Tibial artery (tissue), 4 donors: ENCODE measurements around the gene PLG.
"Not testable (repeated sequence)": the region's sequence is repeated elsewhere in the genome, so short reads cannot be mapped to it uniquely, and the experiment has no call there.

Source experiments
- DNase-seq, 2 donors: peaks; one replicate each; pipeline ENCODE4 v3.0.0-alpha.2; 2019
- H3K27ac ChIP-seq, 2 donors: fragments of 200-600 bp; sonication (generic) in 1 of 2; 1 replicate in 1 of 2; 2 replicates in 1 of 2; pipeline ENCODE4 v1.5.1; 2018 to 2019; ENCODE audit warnings: mild to moderate bottlenecking in 1 of 2
- H3K27me3 ChIP-seq, 2 donors: fragments of 200-600 bp; sonication (generic) in 1 of 2; one replicate each; pipeline versions ENCODE4 v1.5.1 to v1.6.0; 2016 to 2019
- H3K36me3 ChIP-seq, 3 donors: fragments of 200-600 bp; sonication (generic) in 2 of 3; one replicate each; pipeline ENCODE4 v1.5.1; 2016 to 2019; ENCODE audit warnings: mild to moderate bottlenecking in 2 of 3
- H3K4me1 ChIP-seq, 4 donors: fragments of 200-600 bp; sonication (generic) in 2 of 4; 1 replicate in 3 of 4; 2 replicates in 1 of 4; pipeline ENCODE4 v1.5.1; 2016 to 2019
- H3K4me3 ChIP-seq, 2 donors: fragments of 200-600 bp; sonication (generic) in 1 of 2; 1 replicate in 1 of 2; 2 replicates in 1 of 2; pipeline ENCODE4 v1.5.1; 2018 to 2019; ENCODE audit warnings: mild to moderate bottlenecking in 2 of 2
- H3K9me3 ChIP-seq, 3 donors: fragments of 200-600 bp; sonication (generic) in 1 of 3; one replicate each; pipeline ENCODE4 v1.5.1; 2016 to 2019
- CTCF ChIP-seq, 2 experiments: fragments of 200-600 bp in 1 of 2; fragments of 450-650 bp in 1 of 2; IDR thresholded peaks; one replicate each; pipeline ENCODE4 v1.5.1; 2017 to 2019; ENCODE audit warnings: antibody characterized with exemption in 2 of 2, mild to moderate bottlenecking in 1 of 2, moderate library complexity in 1 of 2
- intact Hi-C: fragments of 100-400 bp; cut with DNase I; formaldehyde crosslinking; loops from one replicate; pipeline ENCODE4 v1.15.0; 2023; ENCODE audit warnings: low total_unique reads

PLG gene

GRCh38 chr6:160667639-160668481, 34.2 kb upstream of the PLG start:
- H3K9me3 ChIP-seq: peaks cover 0 to 5% (median 0%) of the 10 kb centered on the region in 3 donors
- H3K27me3 ChIP-seq: no peaks in the 10 kb centered on the region
- H3K36me3 ChIP-seq: no peaks in the 10 kb centered on the region
- no peak overlapping the region for H3K4me3 ChIP-seq
- no peak overlapping the region for H3K27ac ChIP-seq
- H3K4me1 ChIP-seq: no peaks in the 10 kb centered on the region
- intact Hi-C loops: no loop called here
- no peak for TF ChIP-seq CTCF (IDR thresholded peaks at IDR 0.05)
- DNase-seq: no peak

- no peaks in the 10 kb centered on the region for H3K27me3 ChIP-seq
- H3K36me3 ChIP-seq: no peaks in the 10 kb centered on the region
- no peaks in the 10 kb centered on the region for H3K4me1 ChIP-seq
- H3K4me3 ChIP-seq: no peak overlapping the region
- intact Hi-C loops: no loop called here
- TF ChIP-seq CTCF (IDR thresholded peaks at IDR 0.05): no peak
- DNase-seq: no peak
- H3K9me3 ChIP-seq: peaks cover 0 to 8% (median 0%) of the 10 kb centered on the region in 3 donors
- no peak overlapping the region for H3K27ac ChIP-seq
Observed at GRCh38 chr6:160668589-160668988, 33.5 kb upstream of the PLG start.

GRCh38 chr6:160676418-160676817, 25.6 kb upstream of the PLG start:
- H3K27me3 ChIP-seq, intact Hi-C loops, DNase-seq: not testable (repeated sequence)

GRCh38 chr6:160678230-160678629, 23.8 kb upstream of the PLG start:
- peaks cover 0 to 4% of the 10 kb centered on the region in 2 donors for H3K27me3 ChIP-seq
- intact Hi-C loops: no loop called here
- no peaks in the 10 kb centered on the region for H3K36me3 ChIP-seq
- peaks cover 0 to under 1% (median 0%) of the 10 kb centered on the region in 3 donors for H3K9me3 ChIP-seq
- no peak for DNase-seq
- H3K4me3 ChIP-seq: no peak overlapping the region
- no peak for TF ChIP-seq CTCF (IDR thresholded peaks at IDR 0.05)
- no peak overlapping the region for H3K27ac ChIP-seq
- H3K4me1 ChIP-seq: peaks cover 0 to 5% (median 0%) of the 10 kb centered on the region in 4 donors

More at GRCh38 chr6:160676418-160676817, 25.6 kb upstream of the PLG start:
- H3K9me3 ChIP-seq, H3K4me1 ChIP-seq, H3K36me3 ChIP-seq, H3K4me3 ChIP-seq, H3K27ac ChIP-seq: not testable (repeated sequence)

GRCh38 chr6:160678744-160679401, 23.2 kb upstream of the PLG start:
- Histone ChIP-seq H3K4me1 (peaks cover 0 to 5% (median 0%) of the 10 kb centered on the region in 4 donors), H3K27me3 (peaks cover 0 to 4% of the 10 kb centered on the region in 2 donors), H3K36me3 (no peaks in the 10 kb centered on the region), H3K9me3 (no peaks in the 10 kb centered on the region), H3K4me3 (no peak overlapping the region), H3K27ac (no peak overlapping the region)
- TF ChIP-seq CTCF (IDR thresholded peaks at IDR 0.05): no peak
- DNase-seq: no peak
- intact Hi-C loops: no loop called here

- no peak for TF ChIP-seq CTCF (IDR thresholded peaks at IDR 0.05)
Observed at GRCh38 chr6:160679402-160679769, 22.7 kb upstream of the PLG start.

GRCh38 chr6:160685101-160685761, 16.8 kb upstream of the PLG start:
- DNase-seq, H3K36me3 ChIP-seq, H3K27ac ChIP-seq, H3K4me1 ChIP-seq, intact Hi-C loops, H3K4me3 ChIP-seq, H3K27me3 ChIP-seq, H3K9me3 ChIP-seq: not testable (repeated sequence)

More at GRCh38 chr6:160679402-160679769, 22.7 kb upstream of the PLG start:
- H3K36me3 ChIP-seq: no peaks in the 10 kb centered on the region
- H3K27ac ChIP-seq: no peak overlapping the region
- no peak for DNase-seq
- H3K4me1 ChIP-seq: peaks cover 0 to 5% (median 0%) of the 10 kb centered on the region in 4 donors
- no peaks in the 10 kb centered on the region for H3K9me3 ChIP-seq
- no peak overlapping the region for H3K4me3 ChIP-seq
- intact Hi-C loops: no loop called here
- H3K27me3 ChIP-seq: peaks cover 0 to 4% of the 10 kb centered on the region in 2 donors
